Stimulated activated effector memory CD8-positive, alpha-beta T cell treated with anti-CD3 and anti-CD28 coated beads, Interleukin-12 subunit alpha, Interleukin-12 subunit beta, amount 100 ng/mL, for 72 hours (primary cell): ENCODE measurements around the gene AHCYL2.
A peak's percentile ranks its signal among the peaks of the same experiment; 100 is the strongest.

Experiments used
- ATAC-seq: fragments of 150-1000 bp; cut with Tn5 transposase; 2 replicates; pipeline ENCODE4 v1.10.0; 2021
- DNase-seq, 2 donors: peaks; one replicate each; pipeline ENCODE4 v3.0.0; 2021 to 2022; ENCODE audit warnings: low spot score in 2 of 2
- H3K27ac Mint-ChIP-seq: one replicate; pipeline ENCODE4 v1.8.0; 2022; ENCODE audit warnings: mild to moderate bottlenecking, mixed read lengths
- H3K36me3 Mint-ChIP-seq: one replicate; pipeline ENCODE4 v1.8.0; 2022; ENCODE audit warnings: mild to moderate bottlenecking, mixed read lengths
- H3K4me1 Mint-ChIP-seq: one replicate; pipeline ENCODE4 v1.8.0; 2022; ENCODE audit warnings: mixed read lengths
- H3K4me3 Mint-ChIP-seq: one replicate; pipeline ENCODE4 v1.8.0; 2022; ENCODE audit warnings: mild to moderate bottlenecking, mixed read lengths
- H3K9me3 Mint-ChIP-seq: one replicate; pipeline ENCODE4 v1.8.0; 2022; ENCODE audit warnings: mixed read lengths

Gene AHCYL2

GRCh38 chr7:129224251-129225205, at the start of gene AHCYL2:
AHCYL2 (plus strand) TSS chr7:129225030.
- Mint-ChIP-seq H3K4me3 (peak within 1 kb of the TSS; percentile 78), H3K9me3 (no peaks in the 10 kb centered on the region), H3K4me1 (peaks cover 26% of the 10 kb centered on the region), H3K27ac (peak within 1 kb of the TSS; percentile 92), H3K36me3 (peaks cover 7% of the 10 kb centered on the region)
- DNase-seq (peak; percentile 85 to 97), ATAC-seq (peak; percentile 96)

- no peaks in the 10 kb centered on the region for H3K9me3 Mint-ChIP-seq
- ATAC-seq (no peak), DNase-seq (no peak)
- H3K36me3 Mint-ChIP-seq: peaks cover 6% of the 10 kb centered on the region
- H3K4me1 Mint-ChIP-seq: no peaks in the 10 kb centered on the region
- no peak overlapping the region for H3K27ac Mint-ChIP-seq
- H3K4me3 Mint-ChIP-seq: no peak overlapping the region
Measured at GRCh38 chr7:129176916-129177710, 47.7 kb upstream of the AHCYL2 start.

GRCh38 chr7:129184981-129185670, 39.7 kb upstream of the AHCYL2 start:
- no peak overlapping the region for H3K27ac Mint-ChIP-seq
- H3K9me3 Mint-ChIP-seq: no peaks in the 10 kb centered on the region
- H3K4me1 Mint-ChIP-seq: peaks cover 6% of the 10 kb centered on the region
- DNase-seq (no peak), ATAC-seq (peak; percentile 31)
- no peak overlapping the region for H3K4me3 Mint-ChIP-seq
- H3K36me3 Mint-ChIP-seq: no peaks in the 10 kb centered on the region

- DNase-seq (no peak), ATAC-seq (no peak)
- H3K4me3 Mint-ChIP-seq: no peak overlapping the region
- peaks cover 6% of the 10 kb centered on the region for H3K4me1 Mint-ChIP-seq
- no peaks in the 10 kb centered on the region for H3K9me3 Mint-ChIP-seq
- H3K36me3 Mint-ChIP-seq: no peaks in the 10 kb centered on the region
- H3K27ac Mint-ChIP-seq: no peak overlapping the region
Measured at GRCh38 chr7:129186749-129187260, 38.0 kb upstream of the AHCYL2 start.

GRCh38 chr7:129187681-129188371, 37.0 kb upstream of the AHCYL2 start:
- Mint-ChIP-seq H3K4me3 (peak overlapping the region; percentile 65), H3K9me3 (no peaks in the 10 kb centered on the region), H3K27ac (no peak overlapping the region), H3K36me3 (no peaks in the 10 kb centered on the region), H3K4me1 (peaks cover 6% of the 10 kb centered on the region)
- ATAC-seq (no peak), DNase-seq (no peak)

GRCh38 chr7:129188372-129188891, 36.4 kb upstream of the AHCYL2 start, which contains the start of gene SMO:
SMO (plus strand) TSS chr7:129188633; CDS start chr7:129189152, 519 bp downstream.
- Mint-ChIP-seq H3K4me1 (peaks cover 6% of the 10 kb centered on the region), H3K4me3 (peak within 1 kb of the TSS; percentile 65), H3K27ac (no peak within 1 kb of the TSS), H3K9me3 (no peaks in the 10 kb centered on the region), H3K36me3 (no peaks in the 10 kb centered on the region)
- ATAC-seq: peak; percentile 27
- no peak for DNase-seq

- Mint-ChIP-seq H3K4me1 (peaks cover 6% of the 10 kb centered on the region), H3K9me3 (no peaks in the 10 kb centered on the region), H3K27ac (no peak overlapping the region), H3K36me3 (no peaks in the 10 kb centered on the region), H3K4me3 (peak overlapping the region; percentile 65)
- DNase-seq (no peak), ATAC-seq (peak; percentile 35)
Measured at GRCh38 chr7:129188892-129189660, 35.8 kb upstream of the AHCYL2 start.

GRCh38 chr7:129189661-129190310, 35.0 kb upstream of the AHCYL2 start:
- peaks cover 6% of the 10 kb centered on the region for H3K4me1 Mint-ChIP-seq
- H3K36me3 Mint-ChIP-seq: no peaks in the 10 kb centered on the region
- no peak overlapping the region for H3K27ac Mint-ChIP-seq
- H3K9me3 Mint-ChIP-seq: no peaks in the 10 kb centered on the region
- H3K4me3 Mint-ChIP-seq: peak overlapping the region; percentile 65
- DNase-seq: no peak
- ATAC-seq: no peak

GRCh38 chr7:129191272-129191671, 33.6 kb upstream of the AHCYL2 start:
- Mint-ChIP-seq H3K4me1 (peaks cover 6% of the 10 kb centered on the region), H3K27ac (no peak overlapping the region), H3K4me3 (no peak overlapping the region), H3K9me3 (no peaks in the 10 kb centered on the region), H3K36me3 (no peaks in the 10 kb centered on the region)
- no peak for ATAC-seq
- no peak for DNase-seq

GRCh38 chr7:129193892-129194291, 30.9 kb upstream of the AHCYL2 start:
- ATAC-seq: no peak
- H3K4me3 Mint-ChIP-seq: no peak overlapping the region

GRCh38 chr7:129197771-129198170, 27.1 kb upstream of the AHCYL2 start:
- Mint-ChIP-seq H3K27ac (no peak overlapping the region), H3K4me1 (no peaks in the 10 kb centered on the region), H3K36me3 (no peaks in the 10 kb centered on the region), H3K4me3 (no peak overlapping the region), H3K9me3 (no peaks in the 10 kb centered on the region)
- ATAC-seq (no peak), DNase-seq (no peak)

More at GRCh38 chr7:129193892-129194291, 30.9 kb upstream of the AHCYL2 start:
- H3K4me1 Mint-ChIP-seq: peaks cover 6% of the 10 kb centered on the region
- H3K36me3 Mint-ChIP-seq: no peaks in the 10 kb centered on the region
- H3K9me3 Mint-ChIP-seq: no peaks in the 10 kb centered on the region
- no peak for DNase-seq
- H3K27ac Mint-ChIP-seq: no peak overlapping the region

- no peak overlapping the region for H3K27ac Mint-ChIP-seq
- H3K9me3 Mint-ChIP-seq: no peaks in the 10 kb centered on the region
- DNase-seq (no peak), ATAC-seq (no peak)
- no peak overlapping the region for H3K4me3 Mint-ChIP-seq
- H3K4me1 Mint-ChIP-seq: no peaks in the 10 kb centered on the region
- no peaks in the 10 kb centered on the region for H3K36me3 Mint-ChIP-seq
Measured at GRCh38 chr7:129199406-129199805, 25.4 kb upstream of the AHCYL2 start.

GRCh38 chr7:129202058-129202777, 22.6 kb upstream of the AHCYL2 start:
- DNase-seq: no peak
- peaks cover 11% of the 10 kb centered on the region for H3K4me1 Mint-ChIP-seq
- H3K36me3 Mint-ChIP-seq: no peaks in the 10 kb centered on the region
- no peak overlapping the region for H3K27ac Mint-ChIP-seq
- no peaks in the 10 kb centered on the region for H3K9me3 Mint-ChIP-seq
- H3K4me3 Mint-ChIP-seq: no peak overlapping the region
- no peak for ATAC-seq
